ENCODE results near the gene FAM83C. TPM values are rescaled to one million over a fixed set of nuclear protein-coding genes. Genes with fewer than 3 reads are reported as not detected.

FAM83C gene
- total RNA-seq, 2 experiments from 2014 or later = not detected

- H3K9me2 ChIP-seq (ENCODE audit: insufficient read depth, low read length) = no peaks in the 10 kb centered on the region
- no peak overlapping the region for H3K4me2 ChIP-seq (ENCODE audit: low read length)
- H3K4me3 ChIP-seq (ENCODE audit: low read depth, low read length, poor library complexity, severe bottlenecking) = no peak overlapping the region
- no peaks in the 10 kb centered on the region for H3K9me3 ChIP-seq (ENCODE audit: low read length)
- intact Hi-C loops (cut with micrococcal nuclease; ENCODE audit: unreplicated experiment) = no loop called here
- H3K4me1 ChIP-seq (ENCODE audit: insufficient read depth, low read length, poor library complexity, severe bottlenecking) = no peaks in the 10 kb centered on the region
- no peaks in the 10 kb centered on the region for H3K36me3 ChIP-seq (ENCODE audit: insufficient read depth, low read length)
- TF ChIP-seq CTCF (conservative IDR thresholded peaks at IDR 0.05; ENCODE audit: low read length) = no peak
- TF ChIP-seq EZH2phosphoT487 (IDR thresholded peaks at IDR 0.05; ENCODE audit: borderline replicate concordance, low read depth, low read length) = no peak
- H2AFZ ChIP-seq (ENCODE audit: low read length) = no peak overlapping the region
- ChIA-PET CTCF (ENCODE audit: unreplicated experiment) (no interaction called here), POLR2A (no interaction called here)
- no peak for DNase-seq (ENCODE audit: low spot score)
- no peak overlapping the region for H3K27ac ChIP-seq (ENCODE audit: low read depth, low read length, poor library complexity, severe bottlenecking)
- no peaks in the 10 kb centered on the region for H4K20me1 ChIP-seq (ENCODE audit: insufficient read depth, low read length)
- H3K79me2 ChIP-seq (ENCODE audit: insufficient read depth, low read depth, low read length) = no peaks in the 10 kb centered on the region
- BruUV-seq (replicated peaks) = no TSS peak
Observed at GRCh38 chr20:35240083-35240810, 52.0 kb downstream of the FAM83C start.

- ChIA-PET CTCF (ENCODE audit: unreplicated experiment) (no interaction called here), POLR2A (interaction anchor here (0.7 kb wide), 2 partner anchors 10 to 34 kb away, joined by 3 to 4 read pairs; no protein-coding TSS in a partner anchor)
- no peak overlapping the region for H3K4me3 ChIP-seq (ENCODE audit: low read depth, low read length, poor library complexity, severe bottlenecking)
- no TSS peak for BruUV-seq (replicated peaks)
- no peaks in the 10 kb centered on the region for H3K9me3 ChIP-seq (ENCODE audit: low read length)
- DNase-seq (ENCODE audit: low spot score) = no peak
- H3K4me1 ChIP-seq (ENCODE audit: insufficient read depth, low read length, poor library complexity, severe bottlenecking) = no peaks in the 10 kb centered on the region
- intact Hi-C loops (cut with micrococcal nuclease; ENCODE audit: unreplicated experiment) = no loop called here
- no peak for TF ChIP-seq EZH2phosphoT487 (IDR thresholded peaks at IDR 0.05; ENCODE audit: borderline replicate concordance, low read depth, low read length)
- no peaks in the 10 kb centered on the region for H3K36me3 ChIP-seq (ENCODE audit: insufficient read depth, low read length)
- no peaks in the 10 kb centered on the region for H3K9me2 ChIP-seq (ENCODE audit: insufficient read depth, low read length)
- H2AFZ ChIP-seq (ENCODE audit: low read length) = no peak overlapping the region
- H3K4me2 ChIP-seq (ENCODE audit: low read length) = no peak overlapping the region
- no peaks in the 10 kb centered on the region for H4K20me1 ChIP-seq (ENCODE audit: insufficient read depth, low read length)
- H3K27ac ChIP-seq (ENCODE audit: low read depth, low read length, poor library complexity, severe bottlenecking) = no peak overlapping the region
- H3K79me2 ChIP-seq (ENCODE audit: insufficient read depth, low read depth, low read length) = no peaks in the 10 kb centered on the region
Observed at GRCh38 chr20:35238735-35239134, 53.5 kb downstream of the FAM83C start.

- no peaks in the 10 kb centered on the region for H4K20me1 ChIP-seq (ENCODE audit: insufficient read depth, low read length)
- no peak overlapping the region for H3K27ac ChIP-seq (ENCODE audit: low read depth, low read length, poor library complexity, severe bottlenecking)
- ChIA-PET CTCF (ENCODE audit: unreplicated experiment) (no interaction called here), POLR2A (no interaction called here)
- H3K9me2 ChIP-seq (ENCODE audit: insufficient read depth, low read length) = no peaks in the 10 kb centered on the region
- no peak overlapping the region for H3K4me2 ChIP-seq (ENCODE audit: low read length)
- DNase-seq (ENCODE audit: low spot score) = no peak
- intact Hi-C loops (cut with micrococcal nuclease; ENCODE audit: unreplicated experiment) = no loop called here
- TF ChIP-seq CTCF (conservative IDR thresholded peaks at IDR 0.05; ENCODE audit: low read length) (no peak), EZH2phosphoT487 (IDR thresholded peaks at IDR 0.05; ENCODE audit: borderline replicate concordance, low read depth, low read length) (no peak)
- H3K9me3 ChIP-seq (ENCODE audit: low read length) = no peaks in the 10 kb centered on the region
- no peaks in the 10 kb centered on the region for H3K36me3 ChIP-seq (ENCODE audit: insufficient read depth, low read length)
- no peaks in the 10 kb centered on the region for H3K79me2 ChIP-seq (ENCODE audit: insufficient read depth, low read depth, low read length)
- no TSS peak for BruUV-seq (replicated peaks)
- no peak overlapping the region for H2AFZ ChIP-seq (ENCODE audit: low read length)
- no peak overlapping the region for H3K4me3 ChIP-seq (ENCODE audit: low read depth, low read length, poor library complexity, severe bottlenecking)
- no peaks in the 10 kb centered on the region for H3K4me1 ChIP-seq (ENCODE audit: insufficient read depth, low read length, poor library complexity, severe bottlenecking)
Observed at GRCh38 chr20:35238170-35238569, 54.1 kb downstream of the FAM83C start.

Measured in OCI-LY7 (cell line).